ENCODE results near the gene IP6K3. TPM values are rescaled to one million over a fixed set of nuclear protein-coding genes. Genes with fewer than 3 reads are reported as not detected.

The IP6K3 gene
- total RNA-seq, 1 donor: under 0.01 TPM

DNA sequence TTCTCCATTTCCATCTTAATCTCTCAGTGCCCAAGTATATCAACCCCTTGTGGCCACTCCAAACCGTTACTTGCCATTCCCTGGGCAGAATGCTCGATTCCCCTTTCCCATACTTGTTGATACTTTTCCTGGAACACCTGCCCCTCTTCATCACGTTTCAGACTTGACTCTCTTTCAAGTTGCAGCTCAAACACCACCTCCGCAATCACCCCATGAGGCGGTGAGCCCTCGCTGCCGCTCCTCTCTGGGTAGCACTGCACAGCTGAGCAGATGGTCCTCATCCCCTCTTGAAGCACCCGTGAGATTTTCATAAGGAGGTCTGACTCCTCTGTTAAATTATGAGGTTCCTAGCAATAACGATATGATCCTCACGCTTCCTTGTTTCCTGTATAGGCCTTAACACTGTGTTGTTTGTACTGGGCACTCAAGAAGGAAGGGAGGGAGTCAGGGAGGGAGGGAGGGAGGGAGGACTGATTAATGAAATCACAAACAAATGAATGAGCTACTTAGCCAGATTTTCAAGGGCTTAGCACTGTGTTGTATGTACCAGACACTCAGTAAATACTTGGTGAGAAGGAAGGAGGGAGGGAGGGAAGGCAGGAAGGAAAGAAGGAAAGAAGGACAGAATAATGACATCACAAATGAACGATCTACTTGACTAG, 27.2 kb downstream of the IP6K3 start:
- H3K4me2 ChIP-seq (ENCODE audit: insufficient read depth, low read length): no peak overlapping the region
- H2AFZ ChIP-seq (ENCODE audit: low read length): no peak overlapping the region
- no peaks in the 10 kb centered on the region for H4K20me1 ChIP-seq (ENCODE audit: insufficient read depth, low read length)
- no peaks in the 10 kb centered on the region for H3K79me2 ChIP-seq (ENCODE audit: insufficient read depth, low read length)
- no peak overlapping the region for H3K27ac ChIP-seq (ENCODE audit: low read depth, low read length)
- no peak overlapping the region for H3K4me3 ChIP-seq (ENCODE audit: insufficient read depth, low read length)
- no peaks in the 10 kb centered on the region for H3K36me3 ChIP-seq (ENCODE audit: insufficient read depth, low read length)
- H3K9me3 ChIP-seq (ENCODE audit: low read depth, low read length): no peaks in the 10 kb centered on the region
- TF ChIP-seq CTCF (IDR thresholded peaks at IDR 0.05; ENCODE audit: extremely low read depth, low read depth, low read length): peak; percentile 6
- H3K4me1 ChIP-seq (ENCODE audit: insufficient read depth, low read length): peaks cover 5% of the 10 kb centered on the region
- DNase-seq (ENCODE audit: insufficient read length, low spot score, missing footprints): no peak
- H3K27me3 ChIP-seq (ENCODE audit: insufficient read depth, low read length): peaks cover 31% of the 10 kb centered on the region

DNA sequence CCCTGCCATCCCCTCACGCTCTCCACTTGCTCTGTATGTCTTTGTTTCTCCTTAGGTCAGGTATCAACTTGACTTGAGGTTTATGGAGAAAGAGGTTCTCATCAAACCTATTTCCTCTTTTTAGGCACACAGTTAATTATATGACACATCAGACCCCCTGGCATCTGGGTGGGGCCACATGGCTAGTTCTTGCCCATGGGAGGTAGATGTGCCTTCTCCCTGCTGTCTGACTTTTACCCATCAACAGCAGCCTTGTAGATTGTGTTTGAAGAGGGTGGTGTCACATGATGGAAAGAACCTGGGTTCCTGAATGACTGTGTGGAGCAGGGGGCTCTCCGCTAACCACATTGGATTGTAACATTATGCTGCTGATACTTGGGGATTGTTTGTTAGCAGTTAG, 28.0 kb downstream of the IP6K3 start:
- H3K4me3 ChIP-seq (ENCODE audit: insufficient read depth, low read length): no peak overlapping the region
- TF ChIP-seq CTCF (IDR thresholded peaks at IDR 0.05; ENCODE audit: extremely low read depth, low read depth, low read length): no peak
- H3K9me3 ChIP-seq (ENCODE audit: low read depth, low read length): no peaks in the 10 kb centered on the region
- no peaks in the 10 kb centered on the region for H4K20me1 ChIP-seq (ENCODE audit: insufficient read depth, low read length)
- H3K4me2 ChIP-seq (ENCODE audit: insufficient read depth, low read length): no peak overlapping the region
- H3K4me1 ChIP-seq (ENCODE audit: insufficient read depth, low read length): peaks cover 5% of the 10 kb centered on the region
- DNase-seq (ENCODE audit: insufficient read length, low spot score, missing footprints): no peak
- H3K79me2 ChIP-seq (ENCODE audit: insufficient read depth, low read length): no peaks in the 10 kb centered on the region
- H3K27me3 ChIP-seq (ENCODE audit: insufficient read depth, low read length): peaks cover 24% of the 10 kb centered on the region
- H2AFZ ChIP-seq (ENCODE audit: low read length): no peak overlapping the region
- H3K36me3 ChIP-seq (ENCODE audit: insufficient read depth, low read length): no peaks in the 10 kb centered on the region
- no peak overlapping the region for H3K27ac ChIP-seq (ENCODE audit: low read depth, low read length)

GRCh38 chr6:33717934-33718455, 28.7 kb downstream of the IP6K3 start:
- peak overlapping the region; percentile 81 for H2AFZ ChIP-seq (ENCODE audit: low read length)
- peak overlapping the region; percentile 23 for H3K4me2 ChIP-seq (ENCODE audit: insufficient read depth, low read length)
- no peaks in the 10 kb centered on the region for H4K20me1 ChIP-seq (ENCODE audit: insufficient read depth, low read length)
- peaks cover 20% of the 10 kb centered on the region for H3K27me3 ChIP-seq (ENCODE audit: insufficient read depth, low read length)
- H3K27ac ChIP-seq (ENCODE audit: low read depth, low read length): no peak overlapping the region
- H3K79me2 ChIP-seq (ENCODE audit: insufficient read depth, low read length): no peaks in the 10 kb centered on the region
- H3K4me1 ChIP-seq (ENCODE audit: insufficient read depth, low read length): peaks cover 5% of the 10 kb centered on the region
- DNase-seq (ENCODE audit: insufficient read length, low spot score, missing footprints): no peak
- TF ChIP-seq CTCF (IDR thresholded peaks at IDR 0.05; ENCODE audit: extremely low read depth, low read depth, low read length): no peak
- H3K4me3 ChIP-seq (ENCODE audit: insufficient read depth, low read length): no peak overlapping the region
- no peaks in the 10 kb centered on the region for H3K9me3 ChIP-seq (ENCODE audit: low read depth, low read length)
- no peaks in the 10 kb centered on the region for H3K36me3 ChIP-seq (ENCODE audit: insufficient read depth, low read length)

GRCh38 chr6:33716890-33717632, 29.6 kb downstream of the IP6K3 start:
- Histone ChIP-seq H3K36me3 (ENCODE audit: insufficient read depth, low read length) (no peaks in the 10 kb centered on the region), H3K9me3 (ENCODE audit: low read depth, low read length) (no peaks in the 10 kb centered on the region), H3K4me2 (ENCODE audit: insufficient read depth, low read length) (no peak overlapping the region), H3K27ac (ENCODE audit: low read depth, low read length) (no peak overlapping the region), H4K20me1 (ENCODE audit: insufficient read depth, low read length) (no peaks in the 10 kb centered on the region), H3K27me3 (ENCODE audit: insufficient read depth, low read length) (peaks cover 15% of the 10 kb centered on the region), H3K79me2 (ENCODE audit: insufficient read depth, low read length) (no peaks in the 10 kb centered on the region), H3K4me3 (ENCODE audit: insufficient read depth, low read length) (no peak overlapping the region), H3K4me1 (ENCODE audit: insufficient read depth, low read length) (peaks cover 5% of the 10 kb centered on the region), H2AFZ (ENCODE audit: low read length) (no peak overlapping the region)
- no peak for TF ChIP-seq CTCF (IDR thresholded peaks at IDR 0.05; ENCODE audit: extremely low read depth, low read depth, low read length)
- no peak for DNase-seq (ENCODE audit: insufficient read length, low spot score, missing footprints)

All from osteoblast (primary cell).